Gastroesophageal sphincter (tissue), 3 donors: ENCODE results near the gene TRIM2.

ENCODE experiments used
- POLR2A ChIP-seq, 2 donors: fragments of 450-650 bp; IDR thresholded peaks; one replicate each; pipeline ENCODE4 v1.6.1; 2017; ENCODE audit warnings: antibody characterized with exemption in 2 of 2, mild to moderate bottlenecking in 2 of 2, moderate library complexity in 1 of 2
- POLR2AphosphoS5 ChIP-seq: sonication (generic); formaldehyde crosslinking; IDR thresholded peaks from one replicate; pipeline ENCODE4 v1.6.1; 2017; ENCODE audit warnings: antibody characterized with exemption
- TF ChIP-seq, protein P1 (sequence below), 4 experiments: fragments of 200-600 bp in 2 of 4; fragments of 450-650 bp in 2 of 4; sonication (generic) in 1 of 4; IDR thresholded peaks; one replicate each; pipeline ENCODE4 v1.5.1; 2017 to 2019; ENCODE audit warnings: antibody characterized with exemption in 4 of 4, mild to moderate bottlenecking in 2 of 4, moderate library complexity in 2 of 4

DNA sequence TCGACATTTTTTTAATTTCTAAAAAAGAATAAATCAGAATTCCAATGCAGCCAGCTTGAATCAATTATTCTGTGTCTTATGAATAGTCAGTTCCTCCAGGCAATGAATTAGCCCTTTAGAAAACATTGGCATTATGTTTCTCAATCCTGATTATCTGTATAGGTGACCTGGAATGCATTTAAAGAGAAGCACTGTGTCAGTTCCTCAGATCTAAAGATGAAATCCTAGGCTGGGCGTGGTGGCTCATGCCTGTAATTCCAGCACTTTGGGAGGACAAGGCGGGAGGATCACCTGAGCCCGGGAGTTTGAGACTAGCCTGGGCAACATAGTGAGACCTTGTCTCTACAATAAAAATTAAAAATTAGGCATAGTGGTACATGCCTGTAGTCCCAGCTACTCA, 183.7 kb downstream of the TRIM2 start:
- TF ChIP-seq, protein P1, sequence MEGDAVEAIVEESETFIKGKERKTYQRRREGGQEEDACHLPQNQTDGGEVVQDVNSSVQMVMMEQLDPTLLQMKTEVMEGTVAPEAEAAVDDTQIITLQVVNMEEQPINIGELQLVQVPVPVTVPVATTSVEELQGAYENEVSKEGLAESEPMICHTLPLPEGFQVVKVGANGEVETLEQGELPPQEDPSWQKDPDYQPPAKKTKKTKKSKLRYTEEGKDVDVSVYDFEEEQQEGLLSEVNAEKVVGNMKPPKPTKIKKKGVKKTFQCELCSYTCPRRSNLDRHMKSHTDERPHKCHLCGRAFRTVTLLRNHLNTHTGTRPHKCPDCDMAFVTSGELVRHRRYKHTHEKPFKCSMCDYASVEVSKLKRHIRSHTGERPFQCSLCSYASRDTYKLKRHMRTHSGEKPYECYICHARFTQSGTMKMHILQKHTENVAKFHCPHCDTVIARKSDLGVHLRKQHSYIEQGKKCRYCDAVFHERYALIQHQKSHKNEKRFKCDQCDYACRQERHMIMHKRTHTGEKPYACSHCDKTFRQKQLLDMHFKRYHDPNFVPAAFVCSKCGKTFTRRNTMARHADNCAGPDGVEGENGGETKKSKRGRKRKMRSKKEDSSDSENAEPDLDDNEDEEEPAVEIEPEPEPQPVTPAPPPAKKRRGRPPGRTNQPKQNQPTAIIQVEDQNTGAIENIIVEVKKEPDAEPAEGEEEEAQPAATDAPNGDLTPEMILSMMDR (IDR thresholded peaks at IDR 0.05): no peak
- TF ChIP-seq POLR2A (IDR thresholded peaks at IDR 0.05) (no peak), POLR2AphosphoS5 (no peak)
